A172 (cell line): Measurements from ENCODE around the gene RNF213. TPM values are rescaled to one million over a fixed set of nuclear protein-coding genes. Genes with fewer than 3 reads are reported as not detected.
"Not testable (repeated sequence)": the region's sequence is repeated elsewhere in the genome, so short reads cannot be mapped to it uniquely, and the experiment has no call there.

Source experiments
- DNase-seq: peaks from one replicate; pipeline ENCODE4 v3.0.0-alpha.2; 2015; ENCODE audit warnings: low spot score
- total RNA-seq: library from RNA; depleted of rRNA; stranded (reverse); fragments of >200 nt; shearing (Covaris generic); gene quantifications from 2 replicates; pipeline ENCODE4 v1.2.3, GENCODE V29; 2014

The RNF213 gene
- total RNA-seq, 1 experiment from 2014 or later, result 66.2 TPM

DNA sequence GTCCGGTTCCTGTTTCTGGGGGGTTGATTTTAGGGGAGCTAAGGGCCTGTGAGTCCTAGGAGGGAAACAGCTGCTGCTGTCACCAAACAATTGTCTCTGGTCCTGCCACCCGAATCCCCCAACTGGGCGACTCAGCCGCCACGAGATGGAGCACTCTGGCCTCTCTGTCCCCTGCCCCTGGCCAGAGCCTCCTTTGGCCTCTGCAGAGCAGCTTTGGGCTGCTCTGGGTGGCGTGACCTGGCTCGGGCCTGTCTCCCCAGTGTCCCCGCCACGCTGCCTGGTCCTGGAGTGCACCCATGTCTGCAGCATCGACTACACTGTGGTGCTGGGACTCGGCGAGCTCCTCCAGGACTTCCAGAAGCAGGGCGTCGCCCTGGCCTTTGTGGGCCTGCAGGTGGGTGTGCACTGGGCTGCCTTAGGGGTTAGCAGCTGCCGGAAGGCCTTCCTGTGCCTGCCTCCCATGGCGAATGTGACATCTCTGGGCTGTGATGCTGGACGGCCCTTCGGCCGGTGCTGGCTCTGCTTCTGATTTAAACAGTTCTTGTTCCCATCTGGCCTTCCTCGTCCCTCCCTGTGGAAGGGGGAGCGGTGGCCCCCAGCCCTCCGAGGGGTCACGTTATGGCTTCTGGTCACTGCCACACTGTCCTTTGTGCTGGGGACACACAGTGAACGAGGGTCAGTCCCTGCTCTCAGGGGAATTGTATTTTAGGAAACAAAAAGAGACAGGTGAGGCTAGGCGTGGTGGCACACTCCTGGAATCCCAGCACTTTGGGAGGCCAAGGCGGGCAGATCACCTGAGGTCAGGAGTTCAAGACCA is 11.6 kb upstream of the RNF213 start:
- DNase-seq, result no peak

DNA sequence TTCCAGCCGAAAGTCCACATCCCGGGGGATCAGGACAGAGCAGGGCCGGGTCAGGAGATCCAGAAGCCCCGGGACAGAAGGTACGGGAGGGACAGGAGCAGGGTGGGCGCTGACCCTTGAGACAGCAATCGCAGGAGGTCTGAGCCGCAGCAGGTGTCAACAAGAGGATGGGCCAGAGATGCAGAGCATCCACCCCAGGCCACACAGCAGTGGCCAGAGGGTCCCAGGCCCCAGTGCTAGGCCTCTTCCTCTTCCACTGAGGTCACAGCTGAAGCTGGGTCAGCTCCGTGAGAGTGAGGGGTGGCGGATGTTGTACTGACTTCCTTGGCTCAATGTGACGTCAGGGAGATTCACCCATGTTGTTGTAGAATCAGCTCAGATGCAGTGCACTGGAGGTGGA is 8.7 kb upstream of the RNF213 start:
- DNase-seq, result no peak

DNA sequence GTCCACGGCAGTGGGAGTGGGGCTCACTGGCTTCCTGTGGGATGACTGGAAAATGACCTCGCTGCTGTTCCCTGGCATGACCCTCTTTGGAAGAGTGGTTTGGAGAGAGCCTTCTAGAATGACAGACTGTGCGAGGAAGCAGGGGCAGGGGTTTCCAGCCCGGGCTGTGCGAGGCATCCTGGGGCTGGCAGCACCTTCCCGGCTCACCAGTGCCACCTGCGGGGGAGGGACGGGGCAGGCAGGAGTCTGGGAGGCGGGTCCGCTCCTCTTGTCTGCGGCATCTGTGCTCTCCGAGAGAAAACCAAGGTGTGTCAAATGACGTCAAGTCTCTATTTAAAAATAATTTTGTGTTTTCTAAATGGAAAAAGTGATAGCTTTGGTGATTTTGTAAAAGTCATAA is 7.8 kb upstream of the RNF213 start:
- no peak for DNase-seq

DNA sequence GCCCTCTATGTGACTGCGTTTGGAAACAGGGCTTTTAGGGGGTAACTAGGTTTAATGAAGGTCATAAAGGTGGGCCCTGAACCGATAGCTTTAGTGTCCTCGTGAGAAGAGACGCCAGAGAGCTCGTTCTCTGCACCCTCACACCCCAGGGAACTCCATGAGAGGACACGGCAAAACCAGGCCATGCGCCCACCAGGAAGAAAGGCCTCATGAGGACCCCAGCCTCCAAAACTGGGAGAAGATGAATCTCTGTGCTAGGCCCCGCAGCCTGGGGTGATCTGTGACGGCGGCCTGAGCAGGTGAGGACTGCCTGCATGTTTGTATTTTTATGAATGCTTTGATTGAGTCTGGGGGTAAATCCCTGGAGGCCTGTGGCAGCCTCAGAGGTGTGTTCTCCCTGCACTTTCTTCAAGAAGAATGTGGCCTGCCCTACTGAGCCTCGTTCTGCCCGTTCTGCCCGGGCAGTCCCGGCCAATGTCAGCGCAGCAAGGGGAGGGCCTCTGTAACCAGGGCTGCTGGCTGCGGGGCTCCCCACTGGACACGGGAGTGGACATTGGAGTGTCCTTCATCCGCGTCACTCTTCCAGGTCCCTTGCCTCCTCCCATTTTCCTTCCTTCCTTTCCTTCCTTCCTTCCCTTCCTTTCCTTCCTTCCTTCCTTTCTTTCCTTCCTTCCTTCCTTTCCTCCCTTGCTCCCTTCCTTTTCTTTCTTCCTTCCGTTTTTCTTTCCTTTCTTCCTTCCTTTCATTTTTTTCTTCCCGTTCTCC is 6.8 kb upstream of the RNF213 start:
- DNase-seq, result no peak

DNA sequence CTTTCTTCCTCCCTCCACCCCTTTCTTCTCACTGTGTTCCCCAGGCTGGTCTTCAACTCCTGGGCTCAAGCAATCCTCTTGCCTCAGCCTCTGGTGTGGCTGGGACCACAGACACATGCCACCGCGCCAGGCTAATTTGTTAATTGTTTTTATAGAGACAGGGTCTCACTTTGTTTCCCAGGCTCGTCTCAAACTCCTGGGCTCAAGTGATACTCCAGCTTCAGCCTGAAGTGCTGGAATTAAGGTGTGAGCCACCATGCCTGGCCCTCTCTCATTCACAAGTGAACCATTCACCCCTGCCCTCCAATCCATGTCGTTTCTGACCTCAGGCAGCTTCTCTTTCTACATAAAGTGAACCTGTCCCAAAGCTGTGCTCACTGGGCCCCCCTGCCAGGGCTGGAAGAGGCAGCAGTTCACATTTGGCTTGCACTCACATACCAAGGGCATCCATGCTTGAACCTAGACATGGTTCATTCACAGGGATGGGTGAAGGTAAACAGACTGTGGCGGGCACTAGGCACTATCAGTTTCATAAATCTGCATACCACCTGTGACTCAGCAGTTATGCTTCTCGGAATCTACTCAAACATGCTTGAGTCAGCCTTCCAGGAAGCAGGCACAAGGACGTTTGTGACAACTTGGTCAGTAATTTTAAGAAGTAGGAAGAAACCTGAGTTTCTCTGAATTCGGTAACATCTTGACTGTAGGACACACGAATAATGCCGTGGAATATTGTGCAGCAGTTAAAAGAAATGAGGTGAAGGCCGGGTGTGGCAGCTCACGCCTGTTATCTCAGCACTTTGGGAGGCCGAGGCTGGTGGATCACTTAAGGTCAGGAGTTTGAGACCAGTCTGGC is 6.0 kb upstream of the RNF213 start:
- DNase-seq, result peak; percentile 95

DNA sequence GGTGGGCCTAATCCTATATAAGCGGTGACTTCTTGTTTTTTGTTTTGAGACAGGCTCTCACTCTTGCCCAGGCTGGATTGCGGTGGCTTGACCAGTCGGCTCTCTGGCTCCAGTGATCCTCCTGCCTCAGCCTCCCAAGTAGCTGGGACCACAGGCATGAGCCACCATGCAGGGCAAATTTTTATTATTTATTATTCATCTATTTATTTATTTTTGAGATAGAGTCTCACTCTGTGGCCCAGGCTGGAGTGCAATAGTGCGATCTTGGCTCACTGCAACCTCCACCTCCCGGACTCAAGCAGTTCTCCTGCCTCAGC is 4.7 kb upstream of the RNF213 start:
- no peak for DNase-seq

DNA sequence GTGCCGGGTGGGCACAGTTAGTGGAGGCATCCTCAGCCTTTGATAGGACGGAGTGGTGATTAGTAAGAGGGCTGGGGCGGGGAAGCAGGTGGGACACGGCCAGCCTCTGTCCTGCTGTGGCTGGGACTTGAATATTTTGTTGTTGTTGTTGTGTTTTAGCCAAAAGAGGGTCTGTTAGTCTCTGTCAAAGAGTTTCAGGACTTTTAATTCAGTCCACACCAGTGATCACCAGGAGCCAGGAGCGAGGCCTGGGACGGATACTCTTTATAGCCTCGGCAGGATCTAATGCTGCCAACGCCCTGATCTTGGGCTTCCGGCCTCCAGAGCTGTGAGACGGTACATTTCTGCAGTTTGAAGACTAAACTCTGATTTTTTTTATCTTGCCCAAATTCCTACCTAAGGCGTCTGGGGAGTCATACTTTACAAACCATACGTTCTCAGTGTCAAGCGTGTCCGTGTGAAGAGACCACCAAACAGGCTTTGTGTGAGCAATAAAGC is 2.9 kb upstream of the RNF213 start:
- DNase-seq, result no peak

DNA sequence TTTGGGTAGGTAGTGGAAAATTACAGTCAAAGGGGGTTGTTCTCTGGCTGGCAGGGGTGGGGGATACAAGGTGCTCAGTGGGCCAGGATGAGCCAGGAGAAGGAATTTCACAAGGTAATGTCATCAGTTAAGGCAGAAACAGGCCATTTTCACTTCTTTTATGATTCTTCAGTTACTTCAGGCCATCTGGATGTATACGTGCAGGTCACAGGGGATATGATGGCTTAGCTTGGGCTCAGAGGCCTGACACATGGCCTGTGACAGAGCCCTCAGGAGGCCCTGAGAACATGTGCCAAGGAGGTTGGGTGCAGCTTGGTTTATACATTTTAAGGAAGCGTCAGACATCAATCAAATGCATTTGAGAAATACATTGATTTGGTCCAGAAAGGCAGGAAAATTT is 2.4 kb upstream of the RNF213 start:
- not testable (repeated sequence) for DNase-seq

DNA sequence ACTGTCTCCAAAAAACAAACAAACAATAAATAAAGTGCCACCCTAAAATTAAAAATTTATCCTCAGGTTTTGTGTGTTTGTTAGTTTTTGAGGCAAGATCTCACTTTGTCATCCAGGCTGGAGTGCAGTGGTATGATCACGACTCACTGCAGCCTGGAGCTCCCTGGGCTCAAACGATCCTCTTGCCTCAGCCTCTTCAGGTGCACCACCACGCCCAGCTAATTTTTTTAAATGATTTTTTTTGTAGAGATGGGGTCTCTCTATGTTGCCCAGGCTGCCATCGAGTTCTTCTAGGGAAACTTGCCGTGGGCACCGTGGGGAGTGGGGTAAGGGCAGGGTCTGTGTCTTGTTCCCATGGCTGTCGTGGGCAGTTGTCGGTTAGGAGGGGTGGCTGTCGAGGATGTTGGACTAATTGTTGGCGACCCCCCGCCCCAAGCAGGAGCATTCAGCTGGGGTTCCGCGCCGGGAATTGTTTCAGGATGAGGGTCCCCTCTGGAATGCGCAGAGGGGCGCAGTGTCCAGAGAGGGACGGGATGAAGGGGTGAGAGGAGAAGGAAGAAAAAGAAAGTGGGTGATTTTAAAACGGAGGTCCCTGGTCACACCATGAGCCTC is 1.1 kb upstream of the RNF213 start:
- DNase-seq, result peak; percentile 27

DNA sequence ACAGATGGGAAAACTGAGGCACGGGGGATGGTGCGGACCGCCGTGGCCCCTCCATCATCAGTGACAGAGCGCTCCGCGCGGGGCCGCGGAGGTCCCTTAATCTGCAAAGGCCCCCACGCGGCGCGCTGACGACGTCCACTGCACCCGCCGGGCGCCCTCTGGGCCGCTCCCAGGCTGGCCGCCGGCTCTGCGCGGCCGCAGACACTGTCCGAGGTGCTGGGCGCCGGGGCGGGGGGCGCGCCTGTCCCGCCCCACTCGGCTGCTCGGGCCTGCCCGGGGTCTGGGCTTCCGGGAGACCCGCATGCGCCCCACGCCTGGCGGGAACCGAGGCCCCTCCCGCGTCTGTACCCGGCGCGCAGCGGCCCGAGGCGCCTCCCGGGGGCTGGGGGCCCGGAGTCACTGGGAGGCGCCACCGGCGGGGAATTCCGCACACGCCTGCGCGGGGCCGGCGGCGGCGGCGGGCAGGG is 550 bp upstream of the RNF213 start:
- peak; percentile 55 for DNase-seq

DNA sequence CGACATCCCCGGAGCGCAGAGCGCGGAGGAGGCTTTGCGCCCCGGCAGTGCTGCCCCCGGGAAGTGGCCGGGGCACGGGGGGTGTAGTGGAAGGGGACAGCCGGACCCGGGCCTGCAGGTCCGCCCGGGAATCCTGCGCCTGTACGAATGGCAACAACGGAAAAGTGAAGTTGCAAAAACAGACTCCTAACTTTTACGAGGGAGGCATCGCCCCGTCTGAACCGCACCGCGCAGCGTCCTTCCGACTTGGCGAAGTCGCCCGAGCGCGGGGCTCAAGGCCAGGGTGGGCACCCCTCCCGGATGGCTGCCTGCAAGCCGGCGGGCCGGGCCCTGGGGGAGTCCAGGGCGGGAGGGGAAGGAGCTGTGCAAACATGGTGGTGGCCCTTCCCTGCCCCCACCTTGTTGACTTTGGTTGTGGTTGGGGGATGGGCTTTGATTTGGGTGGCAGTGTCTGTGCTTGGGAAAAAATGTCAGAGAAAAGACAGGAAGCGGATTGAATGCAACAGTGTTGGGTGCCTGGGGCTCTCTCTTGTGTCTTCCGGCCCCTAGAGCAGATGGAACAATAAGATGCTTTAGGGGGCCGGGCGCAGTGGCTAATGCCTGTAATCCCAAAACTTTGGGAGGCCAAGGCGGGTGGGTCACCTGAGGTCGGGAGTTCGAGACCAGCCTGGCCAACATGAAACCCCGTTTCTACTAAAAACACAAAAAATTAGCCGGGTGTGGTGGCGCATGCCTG is 675 bp downstream of the RNF213 start:
- DNase-seq, result peak; percentile 65

DNA sequence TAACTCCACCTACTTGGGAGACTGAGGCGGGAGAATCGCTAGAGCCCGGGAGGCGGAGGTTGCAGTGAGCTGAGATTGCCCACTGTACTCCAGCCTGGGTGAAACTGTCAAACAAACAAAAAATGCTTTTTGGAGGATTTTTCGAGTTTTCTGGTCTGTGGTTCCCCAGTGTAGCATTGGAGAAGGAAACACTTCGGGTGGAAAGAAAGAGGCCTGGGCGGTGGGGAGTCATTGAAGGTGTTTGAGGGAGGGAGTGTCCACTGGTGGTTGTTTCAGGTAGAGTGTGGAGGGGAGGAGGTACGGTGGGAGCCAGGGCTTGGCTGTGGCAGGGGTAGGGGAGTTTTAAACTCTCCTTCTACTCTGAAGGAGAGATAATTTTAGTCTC is 1.2 kb downstream of the RNF213 start:
- DNase-seq, result no peak

DNA sequence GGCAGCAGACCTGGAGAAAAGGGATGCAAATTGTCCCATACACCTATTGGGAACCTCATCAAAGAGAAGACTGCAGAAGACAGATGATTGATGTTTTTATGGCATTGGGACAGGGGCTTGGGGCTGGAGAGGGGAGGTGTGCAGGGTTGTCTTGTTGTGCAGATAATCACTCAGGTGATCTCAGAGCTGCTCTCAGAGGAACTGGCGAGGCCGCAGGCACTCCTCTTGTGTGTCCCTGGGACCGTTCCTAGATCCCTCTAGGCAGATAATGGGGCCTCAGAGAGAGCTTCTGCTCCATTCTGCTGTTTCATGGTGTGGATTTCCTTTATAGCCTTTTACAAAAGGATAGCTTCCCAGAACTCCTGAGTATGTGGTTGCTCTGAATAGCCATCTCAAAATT is 1.6 kb downstream of the RNF213 start:
- no peak for DNase-seq

DNA sequence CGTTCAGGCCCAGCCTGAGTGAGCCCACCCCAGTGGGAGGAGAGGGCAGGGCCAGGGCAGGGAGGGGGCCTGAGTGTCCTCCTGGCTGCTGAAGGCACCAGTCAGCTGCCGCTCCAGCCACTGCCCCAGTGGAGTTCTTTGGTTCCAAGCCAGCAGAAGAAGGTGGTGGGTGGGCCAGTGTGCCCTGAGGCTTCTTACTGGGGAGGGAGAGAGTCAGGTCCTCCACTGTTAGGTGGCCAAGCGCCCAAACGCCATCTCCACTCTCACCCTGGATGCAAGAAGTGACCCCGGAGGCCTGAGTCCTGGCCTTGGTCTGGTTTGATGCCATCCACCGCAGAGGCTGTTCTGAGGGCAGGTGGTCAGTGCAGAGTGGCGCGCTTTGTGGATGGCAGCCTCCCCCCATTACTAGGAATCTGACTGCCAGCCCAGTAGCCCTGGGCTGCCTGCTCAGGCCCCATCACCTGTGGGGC is 2.2 kb downstream of the RNF213 start:
- DNase-seq, result no peak

DNA sequence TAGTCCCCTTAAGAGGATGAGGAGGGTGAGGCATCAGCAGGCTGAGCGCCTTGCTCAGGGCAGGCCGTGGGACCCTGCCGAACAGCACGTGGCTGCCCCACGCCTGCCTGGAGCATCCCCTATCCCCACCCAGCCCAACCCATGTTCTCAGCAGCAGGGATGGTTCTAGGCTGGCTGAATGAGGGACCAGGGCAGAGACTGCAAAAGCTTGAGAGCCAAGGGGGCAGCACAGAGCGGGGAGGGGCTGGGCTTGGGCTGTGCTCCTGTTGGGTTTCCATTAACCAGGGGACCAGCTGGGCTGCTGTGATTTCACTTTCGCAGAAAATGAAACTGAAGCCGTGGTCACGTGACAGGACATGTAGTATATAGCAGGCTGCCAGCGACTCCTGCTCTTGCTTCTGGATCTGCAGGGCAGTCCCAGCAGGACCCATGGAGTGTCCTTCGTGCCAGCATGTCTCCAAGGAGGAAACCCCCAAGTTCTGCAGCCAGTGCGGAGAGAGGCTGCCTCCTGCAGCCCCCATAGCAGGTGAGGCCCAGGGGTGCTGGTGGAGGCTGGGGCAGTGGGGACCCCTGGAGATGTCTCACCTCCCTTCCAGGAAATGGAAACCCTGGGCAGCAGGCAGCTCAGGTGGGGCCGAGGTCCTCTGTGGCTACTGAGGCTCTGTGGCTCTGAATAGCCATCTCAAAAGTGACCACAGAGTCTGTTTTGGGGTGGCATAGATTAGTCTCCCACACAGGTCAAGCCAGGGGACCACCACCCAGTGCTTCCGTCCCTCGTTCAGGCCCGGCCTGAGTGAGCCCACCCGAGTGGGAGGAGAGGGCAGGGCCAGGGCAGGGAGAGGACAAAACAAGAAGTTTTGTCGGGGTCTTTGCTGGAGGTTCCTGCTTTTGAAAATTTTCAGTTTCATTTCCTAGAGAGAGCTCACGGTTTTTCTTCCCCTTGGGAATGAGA is 2.9 kb downstream of the RNF213 start:
- DNase-seq, result no peak

DNA sequence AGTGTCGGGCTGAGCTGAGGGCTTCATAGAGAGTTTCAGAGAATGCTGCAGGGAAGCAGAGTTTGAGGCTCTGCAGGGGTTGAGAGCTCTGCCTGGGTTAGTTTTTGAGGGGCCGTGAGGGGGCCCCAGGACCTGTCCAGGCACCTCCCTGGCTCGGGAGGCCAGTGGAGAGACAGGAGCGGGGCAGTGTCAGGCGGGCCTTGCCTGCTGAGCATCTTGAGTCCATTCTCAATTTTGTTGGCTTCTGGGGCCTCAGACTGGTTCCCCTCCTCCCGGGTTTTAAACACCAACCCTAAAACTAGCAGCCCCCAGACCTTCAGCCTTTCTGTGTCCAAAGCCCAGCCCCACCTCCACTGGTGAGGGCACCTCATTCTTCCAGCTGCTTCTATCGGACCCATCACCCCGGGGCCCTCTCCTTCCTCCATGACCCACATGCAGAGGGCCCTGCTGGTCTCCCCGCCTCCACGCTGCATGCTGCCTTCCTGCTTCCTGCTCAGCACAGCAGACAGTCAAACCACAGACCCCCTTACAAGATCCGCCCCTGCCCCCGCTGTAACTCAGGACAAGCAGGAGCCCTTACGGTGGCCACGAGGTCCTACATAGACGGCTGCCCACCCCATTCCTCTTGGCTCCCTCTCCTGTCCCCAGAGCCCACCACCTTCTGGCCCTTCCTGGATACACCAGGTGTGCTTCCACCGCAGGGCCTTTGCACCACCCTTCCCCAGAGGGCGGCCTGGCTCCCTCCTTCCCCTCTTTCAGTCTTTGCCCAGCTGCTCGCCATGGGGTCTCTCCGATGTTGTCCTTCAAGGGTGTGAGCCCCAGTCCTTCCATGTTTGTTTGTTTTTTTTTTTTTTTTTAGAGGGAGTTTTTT is 3.8 kb downstream of the RNF213 start:
- no peak for DNase-seq

DNA sequence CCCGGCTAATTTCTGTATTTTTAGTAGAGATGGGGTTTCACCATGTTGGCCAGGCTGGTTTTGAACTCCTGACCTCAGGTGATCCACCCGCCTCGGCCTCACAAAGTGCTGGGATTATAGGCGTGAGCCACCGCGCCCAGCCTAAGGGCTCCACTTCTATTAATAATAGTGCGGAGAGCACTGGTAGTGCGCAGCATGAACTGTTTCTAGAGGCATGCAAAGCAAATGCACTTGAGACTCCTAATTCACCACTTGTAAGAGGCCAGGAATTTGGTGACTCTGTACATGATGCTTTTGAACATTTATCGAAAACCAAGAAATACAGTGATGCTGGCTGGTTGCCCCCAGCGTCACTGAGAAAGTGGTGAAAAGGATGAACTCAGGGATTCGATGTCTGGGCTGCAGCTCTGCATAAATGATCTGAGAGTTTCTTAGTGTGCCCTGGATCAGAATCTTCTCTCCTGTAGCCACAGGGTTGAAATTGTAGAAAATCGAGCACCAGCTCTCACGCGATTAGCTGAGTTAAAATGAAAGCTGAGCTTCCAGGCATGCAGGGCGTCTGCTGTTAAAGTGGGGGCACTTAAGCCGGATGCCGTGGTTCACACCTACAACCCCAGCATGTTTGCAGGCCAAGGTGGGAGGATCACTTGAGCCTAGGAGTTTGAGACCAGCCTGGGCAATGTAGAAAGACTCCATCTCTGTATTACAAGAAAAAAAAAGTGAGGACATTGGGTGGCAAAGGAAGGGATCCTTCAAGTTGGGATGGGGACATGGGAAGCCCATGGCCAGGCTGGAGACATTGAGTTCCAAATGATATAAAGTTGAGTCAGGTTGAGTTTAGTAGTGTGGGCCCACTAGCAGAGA is 4.8 kb downstream of the RNF213 start:
- no peak for DNase-seq

DNA sequence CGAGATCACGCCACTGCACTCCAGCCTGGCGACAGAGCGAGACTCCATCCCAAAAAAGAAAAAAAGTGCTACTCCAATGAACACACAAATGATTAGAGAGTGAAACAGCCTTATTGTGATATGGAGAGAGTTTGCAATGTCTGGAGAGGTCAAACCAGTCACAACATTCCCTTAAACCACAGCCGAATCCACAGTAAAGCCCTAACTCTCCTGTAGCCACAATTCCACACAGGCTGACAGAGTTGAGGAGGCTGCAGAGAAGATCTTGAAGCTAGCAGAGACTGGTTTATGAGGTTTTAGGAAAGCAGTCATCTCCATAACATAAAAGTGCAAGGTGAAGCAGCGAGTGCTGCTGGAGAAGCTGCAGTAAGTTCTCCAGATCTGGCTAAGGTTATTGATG is 6.7 kb downstream of the RNF213 start:
- no peak for DNase-seq
